Body of pancreas (tissue), 4 donors: ENCODE measurements around the gene TMEM129.

Experiments used
- CTCF ChIP-seq, 7 experiments: fragments of 450-650 bp in 4 of 7; fragments of 200-600 bp in 3 of 7; sonication (generic) in 3 of 7; IDR thresholded peaks; one replicate each; pipeline ENCODE4 v1.5.1; 2016 to 2019; ENCODE audit warnings: antibody characterized with exemption in 7 of 7
- POLR2A ChIP-seq, 3 donors: fragments of 450-650 bp; IDR thresholded peaks; one replicate each; pipeline ENCODE4 v1.6.1; 2016; ENCODE audit warnings: antibody characterized with exemption in 3 of 3, mild to moderate bottlenecking in 2 of 3

- TF ChIP-seq CTCF (IDR thresholded peaks at IDR 0.05) (no peak), POLR2A (IDR thresholded peaks at IDR 0.05) (no peak)
These were observed 53.9 kb downstream of the TMEM129 start for GRCh38 chr4:1667273-1667672.
